ENCODE results near the gene RALGAPA2.

Gene RALGAPA2

DNA sequence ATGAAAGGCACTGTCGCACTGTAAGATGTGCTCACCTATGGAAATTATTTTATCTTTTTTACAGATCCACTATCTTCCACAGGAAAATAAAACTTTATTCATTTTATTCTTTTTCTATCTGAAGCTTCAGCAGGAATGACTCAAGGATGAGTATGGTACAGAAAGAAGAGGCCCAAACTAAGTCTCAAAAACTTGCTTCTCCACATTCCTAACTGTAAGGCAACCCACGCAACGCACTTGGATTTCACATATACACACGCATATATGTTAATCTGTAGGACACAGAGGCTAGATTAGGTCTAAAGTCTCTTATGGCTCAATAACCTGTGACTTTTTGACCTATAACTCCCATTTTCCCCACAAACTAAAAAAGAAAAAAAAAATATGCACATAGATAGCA is 81.9 kb downstream of the RALGAPA2 start:
- DNase-seq (ENCODE audit: low read depth in 1 of 2, low spot score in 1 of 2): no peak

DNA sequence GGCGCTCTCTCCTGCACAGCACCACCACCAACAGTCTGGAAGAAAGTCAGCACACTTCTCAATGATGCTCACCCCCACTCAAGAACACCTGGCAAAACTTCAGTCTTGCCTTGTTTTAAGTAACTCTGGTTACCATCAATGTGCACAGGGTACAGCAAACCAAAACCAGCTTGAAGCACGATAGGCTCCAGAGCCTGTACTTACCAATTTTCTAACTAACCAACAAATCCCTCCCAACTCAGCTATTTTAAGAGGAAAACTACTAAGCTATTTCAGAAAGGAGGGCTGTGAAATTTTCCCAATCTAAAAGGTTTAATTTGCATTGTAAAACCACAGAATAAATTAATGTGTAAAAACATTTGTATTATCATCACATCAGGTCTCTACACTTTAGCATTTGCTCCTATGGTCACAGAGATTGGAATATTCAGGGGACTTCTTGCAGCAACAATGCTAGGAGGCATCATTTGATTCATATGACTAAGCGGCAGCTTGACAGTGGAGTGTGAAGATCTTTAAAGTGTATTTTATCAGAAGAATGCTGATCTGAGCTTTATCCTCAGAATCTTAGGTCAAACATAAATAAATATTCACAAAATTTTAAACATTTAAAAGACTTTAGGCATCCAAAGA is 82.8 kb downstream of the RALGAPA2 start:
- DNase-seq (ENCODE audit: low read depth in 1 of 2, low spot score in 1 of 2): no peak

DNA sequence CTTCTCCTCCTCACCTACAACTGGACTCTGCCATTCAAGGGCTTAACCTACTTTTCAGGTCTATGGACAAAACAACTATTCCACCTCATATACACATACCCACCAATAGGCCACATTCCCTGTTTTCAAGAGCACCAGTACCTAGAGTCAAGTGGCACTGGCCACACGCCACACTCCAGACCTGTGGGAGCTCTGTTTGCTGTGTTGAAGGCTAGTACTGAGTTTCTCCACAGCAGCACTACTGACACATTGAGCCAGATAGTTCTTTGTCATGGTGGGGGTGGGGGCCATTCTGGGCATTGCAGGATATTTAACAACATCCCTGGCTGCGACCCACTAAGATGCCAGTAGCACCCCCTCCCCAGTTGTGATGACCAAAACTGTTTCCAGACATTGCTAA is 84.1 kb downstream of the RALGAPA2 start:
- DNase-seq (ENCODE audit: low read depth in 1 of 2, low spot score in 1 of 2): no peak

DNA sequence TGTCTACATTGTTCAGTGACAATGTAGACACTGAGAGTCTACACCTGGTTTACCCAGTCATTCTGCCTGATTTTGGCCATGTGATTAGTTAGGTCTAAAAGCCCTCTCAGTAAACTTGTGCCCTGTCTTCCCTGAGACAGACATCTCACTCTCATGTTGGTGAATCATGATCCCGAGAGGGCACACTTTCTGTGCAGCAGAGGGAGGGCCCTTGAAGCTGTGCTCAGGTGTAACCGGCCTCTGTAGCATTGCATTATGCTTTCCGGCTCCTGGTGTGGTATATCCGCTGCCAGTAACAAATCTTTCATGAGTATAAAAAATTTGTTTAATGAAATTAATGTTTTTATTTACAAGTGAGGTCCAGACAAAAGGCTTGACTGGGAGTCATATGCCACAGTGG is 85.0 kb downstream of the RALGAPA2 start:
- no peak for DNase-seq (ENCODE audit: low read depth in 1 of 2, low spot score in 1 of 2)

DNA sequence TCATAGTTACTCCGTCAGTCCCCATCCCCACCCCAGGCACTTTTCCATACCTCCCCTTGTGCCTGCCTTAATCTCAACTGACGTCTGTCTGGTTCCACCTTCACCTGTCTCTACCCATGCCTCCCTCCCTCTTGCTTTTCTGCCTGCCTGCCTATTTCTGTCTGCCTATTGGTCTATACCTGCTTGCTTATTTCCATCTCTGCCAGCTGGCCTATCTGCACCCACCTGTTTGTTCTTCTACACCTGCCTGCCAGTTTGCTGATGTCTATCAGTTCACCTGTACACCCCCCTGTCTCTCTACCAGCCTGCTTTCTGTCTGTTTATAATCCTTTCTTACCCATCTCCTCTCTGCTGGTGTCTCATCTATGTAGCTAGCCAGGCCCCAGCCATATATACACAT is 87.5 kb downstream of the RALGAPA2 start:
- no peak for DNase-seq (ENCODE audit: low read depth in 1 of 2, low spot score in 1 of 2)

DNA sequence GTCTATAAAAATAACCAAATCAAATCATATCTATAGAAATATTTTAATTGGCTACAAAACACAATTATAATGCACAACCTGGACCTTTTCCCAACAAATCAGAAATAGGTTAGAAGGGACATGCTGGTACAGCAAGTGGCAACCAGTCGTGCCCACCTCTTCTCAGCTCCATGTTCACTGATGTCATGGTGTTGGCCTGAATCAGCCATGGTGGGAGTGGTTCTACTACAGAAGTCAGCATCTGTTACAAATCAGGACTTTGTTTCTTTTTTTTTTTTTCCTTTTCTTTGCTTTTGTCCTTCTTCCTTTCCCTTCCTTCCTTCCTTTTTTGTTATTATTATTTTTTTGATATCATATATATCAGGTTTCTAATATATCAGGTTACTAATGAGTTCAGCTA is 91.2 kb downstream of the RALGAPA2 start:
- DNase-seq (ENCODE audit: low read depth in 1 of 2, low spot score in 1 of 2): no peak

DNA sequence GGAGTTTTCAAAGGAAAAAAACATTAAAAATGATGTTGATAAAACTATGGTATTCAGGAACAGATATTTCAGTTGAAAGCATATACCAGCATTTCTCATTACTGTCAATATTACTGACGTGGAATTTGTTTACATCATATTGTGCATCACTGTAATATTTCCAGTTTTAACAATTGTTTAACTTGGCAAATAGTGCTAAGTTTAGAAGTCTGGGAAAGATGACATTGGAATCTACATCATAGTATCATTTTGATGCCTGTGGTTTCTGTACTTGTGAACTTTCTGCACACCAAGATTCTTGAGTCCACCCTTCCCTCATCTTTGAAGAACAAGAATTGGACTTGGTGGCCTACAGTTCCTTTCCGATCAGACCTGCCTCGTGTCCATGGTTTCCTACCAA is 98.1 kb downstream of the RALGAPA2 start:
- DNase-seq (ENCODE audit: low read depth in 1 of 2, low spot score in 1 of 2): no peak

DNA sequence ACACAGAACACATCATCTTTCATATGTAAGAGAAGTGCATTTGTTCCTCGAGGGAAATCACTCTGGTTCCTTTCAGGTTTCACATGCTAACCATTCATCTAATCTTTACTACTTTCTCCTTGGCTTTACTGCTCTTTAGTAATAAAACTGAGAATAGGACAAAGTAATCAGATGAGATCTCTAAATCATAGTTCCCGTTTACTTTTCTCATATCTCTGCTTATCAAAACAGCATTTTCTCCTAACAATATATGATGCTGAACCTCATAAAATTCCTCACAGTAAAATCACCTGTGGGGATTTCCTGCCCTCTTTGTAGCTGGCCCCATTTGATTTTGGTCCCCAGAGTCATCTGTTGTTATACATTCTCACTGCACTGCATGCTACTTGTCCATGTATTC is 100.2 kb downstream of the RALGAPA2 start:
- no peak for DNase-seq (ENCODE audit: low read depth in 1 of 2, low spot score in 1 of 2)

DNA sequence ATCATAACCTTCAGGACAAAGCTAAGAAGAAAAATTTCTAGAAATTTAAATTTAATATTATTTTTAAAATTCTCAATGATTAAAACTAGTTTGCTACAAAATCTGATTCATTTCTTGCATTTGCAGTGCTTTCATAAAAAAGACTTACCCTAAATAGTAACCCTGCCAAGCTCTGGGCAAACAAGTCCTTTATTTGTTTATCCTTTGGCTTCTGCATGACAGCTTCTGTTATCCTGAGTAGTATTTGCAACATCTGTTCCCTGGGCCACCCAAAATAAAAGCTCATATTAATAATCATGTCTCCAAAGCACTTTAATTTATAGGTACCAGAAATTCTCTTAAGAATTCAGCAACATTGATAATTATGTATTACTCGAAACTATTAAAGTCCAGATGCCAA is 101.3 kb downstream of the RALGAPA2 start:
- no peak for DNase-seq (ENCODE audit: low read depth in 1 of 2, low spot score in 1 of 2)

DNA sequence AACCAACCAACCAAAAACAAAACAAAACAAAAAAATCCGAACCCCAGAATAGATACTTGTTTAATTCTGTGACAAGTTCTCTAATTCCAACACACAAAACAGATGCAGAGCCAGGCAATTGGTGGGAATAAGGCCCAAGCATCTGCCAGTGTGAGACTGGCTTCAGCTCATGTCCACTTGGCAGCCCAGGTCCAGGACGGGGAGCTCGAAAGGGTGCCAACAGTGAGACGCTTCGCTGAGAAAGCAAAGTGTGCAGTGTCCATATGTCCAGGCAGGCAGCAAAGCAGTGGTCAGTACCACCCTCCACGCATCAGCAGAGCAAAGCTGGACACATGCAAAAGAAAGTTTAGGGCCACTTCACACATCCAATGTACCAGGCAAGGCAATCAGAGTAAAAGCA is 102.9 kb downstream of the RALGAPA2 start:
- no peak for DNase-seq (ENCODE audit: low read depth in 1 of 2, low spot score in 1 of 2)

DNA sequence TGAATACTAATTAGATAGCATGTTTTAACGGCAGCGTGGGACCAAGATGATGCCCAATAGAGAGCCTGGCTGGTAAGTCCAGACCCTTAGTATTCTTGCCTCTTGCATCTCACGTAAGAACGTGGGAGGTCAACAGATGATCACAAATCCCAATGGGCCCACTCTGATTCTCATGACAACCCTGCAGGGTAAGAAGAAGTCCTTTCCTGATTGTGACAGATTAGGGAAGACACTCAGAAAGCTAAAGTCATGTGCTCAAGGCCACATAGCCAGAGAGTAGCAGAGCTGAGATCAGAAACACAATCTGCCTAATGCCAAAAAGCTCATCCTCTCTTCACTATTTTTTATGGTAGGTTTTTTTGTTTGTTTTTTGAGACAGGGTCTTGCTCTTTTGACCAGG is 103.8 kb downstream of the RALGAPA2 start:
- DNase-seq (ENCODE audit: low read depth in 1 of 2, low spot score in 1 of 2): no peak

DNA sequence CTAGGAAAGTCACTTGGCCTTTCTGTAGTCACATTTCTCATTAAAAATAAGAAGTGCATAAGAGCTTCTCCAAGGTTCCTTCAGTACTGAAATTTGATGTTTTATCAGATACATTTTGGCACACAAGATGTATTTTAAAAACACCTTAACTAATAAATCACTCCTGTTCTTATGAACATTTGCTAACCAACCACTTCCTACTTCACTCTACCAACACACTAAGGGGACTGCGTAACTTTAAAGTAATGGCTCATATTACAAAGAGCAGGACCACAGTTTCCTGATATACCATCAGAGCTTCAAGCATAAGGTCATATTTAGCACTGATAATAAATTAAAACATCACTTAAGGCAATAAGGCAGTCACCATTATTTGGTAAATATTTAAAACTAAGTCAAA is 104.4 kb downstream of the RALGAPA2 start:
- DNase-seq (ENCODE audit: low read depth in 1 of 2, low spot score in 1 of 2): no peak

DNA sequence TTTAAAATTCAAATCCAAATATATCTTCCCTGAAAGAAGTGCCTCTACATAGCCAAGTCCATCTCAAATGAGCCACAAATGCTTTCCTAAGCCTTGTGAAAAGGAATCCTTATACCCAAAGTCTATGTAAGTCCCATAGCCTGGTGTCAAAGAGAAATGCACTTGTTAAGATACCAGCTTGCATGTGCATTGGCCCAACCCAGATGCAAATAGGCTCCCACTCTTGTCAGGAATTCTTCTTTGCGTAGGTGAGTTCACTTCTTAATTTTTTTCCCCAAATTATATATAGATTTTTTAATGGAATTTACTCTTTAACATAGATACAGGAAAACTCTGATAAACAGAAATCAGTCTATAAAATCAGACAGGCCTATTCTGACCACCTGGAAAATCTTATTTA is 105.6 kb downstream of the RALGAPA2 start:
- no peak for DNase-seq (ENCODE audit: low read depth in 1 of 2, low spot score in 1 of 2)

DNA sequence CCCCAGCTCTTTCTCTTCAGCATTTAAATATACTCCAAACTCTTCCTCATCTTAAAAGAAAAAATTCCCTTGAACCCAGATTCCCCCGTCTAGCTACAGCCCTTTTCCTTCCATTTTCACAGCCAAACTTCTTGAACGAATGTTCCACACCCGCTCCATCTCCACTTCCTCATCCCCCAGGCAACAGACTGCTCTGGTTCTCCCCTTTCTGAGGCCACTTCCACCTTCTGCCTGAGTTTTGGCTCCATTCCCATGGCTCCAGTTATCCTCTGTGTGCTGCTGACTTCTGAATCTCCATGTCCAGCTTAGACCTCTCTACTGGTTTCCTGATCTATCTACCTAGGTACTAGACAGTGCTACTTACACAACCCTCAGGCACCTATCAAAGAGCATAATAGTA is 106.4 kb downstream of the RALGAPA2 start:
- DNase-seq (ENCODE audit: low read depth in 1 of 2, low spot score in 1 of 2): no peak

DNA sequence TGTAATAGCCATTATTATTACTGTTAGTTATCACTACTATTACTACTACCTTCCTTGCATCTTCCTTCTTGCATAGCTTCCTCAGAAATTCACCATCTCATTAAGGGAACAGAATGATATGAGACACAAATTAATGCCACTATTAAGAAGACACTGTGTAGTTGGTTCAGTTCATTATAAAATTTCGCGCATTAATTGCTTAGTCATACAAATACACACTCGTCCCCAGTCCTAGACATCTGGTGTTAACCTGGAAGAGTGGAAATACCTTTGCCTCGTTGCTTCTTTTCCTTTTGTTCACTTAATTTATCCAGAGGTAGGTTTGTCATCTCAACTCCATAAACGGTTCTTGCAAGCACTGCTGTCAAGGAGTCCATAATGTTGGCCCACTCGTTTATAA is 107.5 kb downstream of the RALGAPA2 start:
- DNase-seq (ENCODE audit: low read depth in 1 of 2, low spot score in 1 of 2): no peak

DNA sequence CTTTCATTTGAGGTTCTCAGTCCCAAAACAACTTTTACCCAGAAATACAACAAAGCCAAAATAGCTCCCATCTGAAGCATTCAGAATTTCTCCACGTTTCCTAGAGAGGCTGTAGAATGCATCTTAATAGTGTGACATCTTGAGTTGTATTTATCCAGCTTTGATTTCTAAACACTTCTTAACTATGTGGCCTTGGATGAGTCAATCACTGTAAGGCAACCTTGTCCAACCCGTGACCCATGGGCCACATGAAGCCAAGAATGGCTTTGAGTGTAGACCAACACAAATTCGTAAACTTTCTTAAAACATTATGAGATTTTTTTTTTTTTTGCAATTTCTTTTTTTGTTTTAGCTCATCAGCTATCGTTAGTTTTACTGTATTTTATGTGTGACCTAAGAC is 108.1 kb downstream of the RALGAPA2 start:
- DNase-seq (ENCODE audit: low read depth in 1 of 2, low spot score in 1 of 2): no peak

DNA sequence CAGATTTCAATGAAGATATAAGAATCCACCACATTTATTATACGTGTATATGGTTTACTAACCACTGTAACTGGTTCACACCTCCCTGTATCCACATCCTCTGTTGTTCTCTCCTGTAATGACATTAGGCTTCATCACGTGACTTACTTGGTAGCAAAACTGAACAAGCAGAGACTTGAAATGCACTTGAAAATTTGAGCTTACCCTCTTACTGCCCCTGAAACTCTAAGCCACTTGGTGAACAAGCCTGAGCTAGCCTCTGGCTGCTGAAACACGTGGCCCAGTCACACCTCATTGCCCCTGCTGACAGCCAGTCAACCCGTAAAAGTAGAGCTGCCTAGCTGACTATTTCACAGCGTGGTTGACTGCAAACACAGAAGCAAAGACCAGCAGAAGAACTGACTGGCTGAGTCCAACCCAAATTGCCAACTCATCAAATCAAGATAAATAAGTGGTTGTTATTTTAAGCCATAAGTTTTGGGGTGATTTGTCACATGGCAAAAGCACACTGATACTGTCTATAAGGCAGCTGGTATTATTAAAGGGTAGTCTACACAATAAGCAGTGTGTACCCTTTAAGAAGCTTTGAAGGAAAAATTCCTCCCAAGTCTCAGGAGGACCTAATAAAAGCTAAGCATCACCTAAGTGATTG is 109.0 kb downstream of the RALGAPA2 start:
- no peak for DNase-seq (ENCODE audit: low read depth in 1 of 2, low spot score in 1 of 2)

DNA sequence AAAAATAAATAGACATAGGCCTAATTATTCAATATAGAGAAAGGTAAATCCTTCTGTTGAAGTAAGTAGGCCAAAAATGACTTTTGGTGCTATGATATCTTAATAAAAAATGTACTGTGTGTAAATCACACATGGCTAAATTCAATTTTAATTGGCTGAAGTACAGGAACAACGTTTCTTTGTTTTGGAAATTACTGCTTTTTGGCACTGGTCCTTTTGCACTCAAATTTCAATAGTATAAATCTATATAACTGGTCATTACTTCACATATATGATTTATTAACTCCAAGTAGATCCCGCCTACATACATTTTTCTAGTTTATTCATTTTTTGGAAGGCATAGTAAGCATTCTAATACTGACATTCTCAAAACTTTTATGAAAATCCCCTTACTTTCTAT is 114.5 kb downstream of the RALGAPA2 start:
- DNase-seq (ENCODE audit: low read depth in 1 of 2, low spot score in 1 of 2): no peak

DNA sequence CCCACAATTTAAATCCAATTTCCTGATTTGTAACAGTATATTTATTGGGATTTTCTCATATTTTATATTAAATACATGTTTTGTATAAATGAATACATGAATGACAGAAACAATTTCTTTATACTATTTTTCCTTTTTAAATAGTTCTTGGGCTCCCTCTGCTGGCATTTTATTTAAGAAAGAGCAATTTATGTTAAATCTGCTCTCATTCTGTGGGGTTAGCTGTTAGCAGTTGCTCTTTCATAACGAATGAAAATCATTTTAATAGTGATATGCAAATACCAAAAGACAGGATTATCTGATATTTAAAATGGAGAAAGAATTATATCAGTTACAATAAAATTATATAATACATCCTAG is 118.3 kb downstream of the RALGAPA2 start:
- DNase-seq (ENCODE audit: low read depth in 1 of 2, low spot score in 1 of 2): no peak

DNA sequence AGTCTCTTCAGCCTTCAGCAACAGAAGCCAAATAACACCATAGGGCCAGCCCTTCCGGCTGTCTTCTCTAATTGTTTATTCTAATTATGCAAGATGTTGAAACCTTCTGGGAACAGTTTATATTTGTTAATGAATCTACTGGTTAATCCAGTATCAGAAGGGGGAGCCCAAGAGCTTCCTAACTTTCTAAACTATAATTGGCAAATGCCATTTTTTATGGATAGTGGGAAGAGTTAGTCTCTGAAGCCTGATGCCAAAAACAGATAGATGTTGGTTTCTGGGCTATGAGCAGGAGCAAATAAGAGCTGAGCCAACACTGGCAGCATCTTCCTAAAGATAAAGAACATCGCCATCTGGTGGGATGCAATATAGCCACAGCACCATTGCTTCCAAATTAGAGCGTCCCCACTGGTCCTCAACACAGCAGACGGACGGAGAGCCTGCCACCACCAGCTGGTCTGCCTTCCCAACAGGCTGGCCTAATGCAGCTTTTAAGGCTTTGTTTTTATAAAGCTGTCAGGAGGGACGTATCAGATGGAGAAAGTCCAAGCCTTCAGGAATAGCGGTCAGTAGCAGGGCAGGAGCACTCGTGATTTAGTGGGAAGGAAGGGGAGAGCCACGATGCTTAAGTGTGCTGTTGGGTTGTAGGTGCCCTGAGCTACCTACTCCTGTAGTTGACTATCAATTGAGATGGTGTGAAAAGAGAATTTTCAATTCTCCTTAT is 118.8 kb downstream of the RALGAPA2 start:
- no peak for DNase-seq (ENCODE audit: low read depth in 1 of 2, low spot score in 1 of 2)

DNA sequence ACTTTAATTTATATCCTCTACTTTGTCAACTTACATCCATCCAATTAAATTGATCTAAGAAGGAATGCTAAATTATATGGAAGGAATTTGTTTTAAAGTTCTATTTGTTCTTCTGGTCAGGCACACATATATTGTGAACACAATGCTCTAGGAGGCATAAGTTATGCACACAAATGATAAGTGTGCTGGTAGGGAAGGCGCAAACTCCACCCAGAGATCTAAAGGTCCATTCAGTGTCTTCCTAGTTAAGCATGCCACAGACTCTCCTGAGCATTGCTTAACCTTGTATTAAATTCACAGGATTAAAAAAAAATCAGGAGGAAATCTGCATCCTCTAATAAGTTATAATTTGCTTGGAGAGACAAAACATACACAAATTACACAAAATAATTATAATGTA is 127.3 kb downstream of the RALGAPA2 start:
- no peak for DNase-seq (ENCODE audit: low read depth in 1 of 2, low spot score in 1 of 2)

DNA sequence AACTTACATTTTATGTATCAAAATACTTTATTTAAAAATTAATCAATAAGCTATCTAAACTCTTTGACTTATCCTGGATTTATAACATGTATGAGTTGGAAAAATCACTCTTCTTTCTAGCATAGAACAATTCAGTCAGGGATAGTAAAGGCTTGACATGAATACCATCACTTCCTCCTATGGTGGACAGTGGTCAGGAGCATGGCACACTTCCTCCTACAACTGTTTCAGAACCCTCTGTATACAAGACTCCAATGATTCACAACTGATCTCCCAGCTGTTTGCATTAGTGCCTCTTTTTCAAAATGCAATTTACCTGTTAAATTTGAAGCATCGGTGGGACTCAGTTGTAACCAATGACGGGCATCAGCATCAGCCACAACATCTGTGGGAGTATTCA is 129.7 kb downstream of the RALGAPA2 start:
- DNase-seq (ENCODE audit: low read depth in 1 of 2, low spot score in 1 of 2): no peak

DNA sequence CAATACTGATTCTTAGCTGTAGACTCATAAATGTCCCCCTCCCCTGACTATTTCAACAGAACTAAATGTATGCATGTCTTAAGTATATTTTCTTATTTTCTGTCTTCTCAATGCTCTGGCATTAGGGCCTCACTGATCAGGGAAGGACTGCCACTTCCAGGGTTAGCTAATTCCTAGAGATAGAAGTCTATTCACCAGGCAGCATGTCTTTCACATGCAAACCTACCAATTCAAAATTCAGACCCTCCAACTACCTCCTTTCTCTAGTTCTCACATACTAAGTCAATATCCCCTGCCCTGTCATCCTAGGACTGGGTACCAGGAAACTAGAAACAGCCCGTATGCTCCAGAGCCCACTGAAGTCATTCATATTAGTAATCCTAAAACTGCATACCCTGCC is 132.3 kb downstream of the RALGAPA2 start:
- DNase-seq (ENCODE audit: low read depth in 1 of 2, low spot score in 1 of 2): no peak
